HepG2 (cell line): Measurements from ENCODE around the gene LEF1.

ENCODE experiments used
- ELF4 ChIP-seq: sonication (generic); formaldehyde crosslinking; IDR thresholded peaks from 2 replicates; pipeline ENCODE4 v1.5.0; 2020; ENCODE audit warnings: missing genetic modification reagents, mild to moderate bottlenecking, moderate library complexity, borderline replicate concordance
- NCOR1 ChIP-seq: fragments of 200-600 bp; sonication (generic); IDR thresholded peaks from 2 replicates; pipeline ENCODE4 v1.7.0; 2017; ENCODE audit warnings: antibody characterized with exemption, low read length, borderline replicate concordance
- ZBTB7A ChIP-seq: sonication (generic); formaldehyde crosslinking; IDR thresholded peaks from 2 replicates; pipeline ENCODE4 v1.8.0; 2022; ENCODE audit warnings: mild to moderate bottlenecking, missing genetic modification reagents
- ZNF350 ChIP-seq: sonication (generic); formaldehyde crosslinking; IDR thresholded peaks from 2 replicates; pipeline ENCODE4 v1.4.0; 2020; ENCODE audit warnings: mild to moderate bottlenecking, low read depth, missing genetic modification reagents, borderline replicate concordance
- TF ChIP-seq, protein P1 (sequence below): sonication (generic); formaldehyde crosslinking; IDR thresholded peaks from 2 replicates; pipeline ENCODE4 v1.5.0; 2020; ENCODE audit warnings: mild to moderate bottlenecking, missing genetic modification reagents, moderate library complexity

DNA sequence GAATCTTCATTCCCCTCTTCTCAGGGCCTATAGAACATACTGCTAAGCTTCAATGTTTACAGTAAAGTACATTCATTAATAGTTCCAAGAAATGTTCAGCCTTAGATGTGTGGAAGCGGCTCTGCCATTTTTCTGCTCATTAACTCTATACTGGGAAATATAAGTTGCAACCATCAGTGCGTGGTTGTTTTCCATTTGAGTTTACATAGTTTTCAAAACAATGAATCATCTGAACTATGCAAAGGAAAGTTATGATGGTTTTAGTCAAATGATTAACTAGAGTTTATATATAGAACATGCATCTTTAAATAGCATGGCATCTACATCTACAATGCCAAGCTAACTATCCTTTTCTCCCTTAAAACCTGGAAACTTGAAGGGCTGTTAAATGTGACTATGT lies 29.6 kb downstream of the LEF1 start:
- TF ChIP-seq NCOR1 (no peak), ELF4 (CRISPR knock-in tag) (no peak), ZNF350 (CRISPR knock-in tag) (no peak), ZBTB7A (CRISPR knock-in tag) (no peak)
- TF ChIP-seq, protein P1, sequence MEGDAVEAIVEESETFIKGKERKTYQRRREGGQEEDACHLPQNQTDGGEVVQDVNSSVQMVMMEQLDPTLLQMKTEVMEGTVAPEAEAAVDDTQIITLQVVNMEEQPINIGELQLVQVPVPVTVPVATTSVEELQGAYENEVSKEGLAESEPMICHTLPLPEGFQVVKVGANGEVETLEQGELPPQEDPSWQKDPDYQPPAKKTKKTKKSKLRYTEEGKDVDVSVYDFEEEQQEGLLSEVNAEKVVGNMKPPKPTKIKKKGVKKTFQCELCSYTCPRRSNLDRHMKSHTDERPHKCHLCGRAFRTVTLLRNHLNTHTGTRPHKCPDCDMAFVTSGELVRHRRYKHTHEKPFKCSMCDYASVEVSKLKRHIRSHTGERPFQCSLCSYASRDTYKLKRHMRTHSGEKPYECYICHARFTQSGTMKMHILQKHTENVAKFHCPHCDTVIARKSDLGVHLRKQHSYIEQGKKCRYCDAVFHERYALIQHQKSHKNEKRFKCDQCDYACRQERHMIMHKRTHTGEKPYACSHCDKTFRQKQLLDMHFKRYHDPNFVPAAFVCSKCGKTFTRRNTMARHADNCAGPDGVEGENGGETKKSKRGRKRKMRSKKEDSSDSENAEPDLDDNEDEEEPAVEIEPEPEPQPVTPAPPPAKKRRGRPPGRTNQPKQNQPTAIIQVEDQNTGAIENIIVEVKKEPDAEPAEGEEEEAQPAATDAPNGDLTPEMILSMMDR (CRISPR knock-in tag), result no peak
